Prostate gland (tissue), 2 donors: ENCODE measurements around the gene THSD4. TPM values are rescaled to one million over a fixed set of nuclear protein-coding genes. Genes with fewer than 3 reads are reported as not detected.

Experiments
- DNase-seq: peaks from one replicate; pipeline ENCODE4 v3.0.0-alpha.2; 2019; ENCODE audit warnings: low spot score
- H3K27ac ChIP-seq, 2 donors: fragments of 200-600 bp; sonication (generic); 2 replicates each; pipeline ENCODE4 v1.5.1; 2017 to 2019
- H3K27me3 ChIP-seq: fragments of 200-600 bp; sonication (generic); replicated peaks from 2 replicates; pipeline ENCODE4 v1.5.1; 2019; ENCODE audit not compliant: insufficient read depth
- H3K36me3 ChIP-seq, 2 donors: fragments of 200-600 bp; sonication (generic); 1 replicate in 1 of 2; 2 replicates in 1 of 2; pipeline versions ENCODE4 v1.5.1 to v1.8.1; 2017 to 2019
- H3K4me1 ChIP-seq: fragments of 200-600 bp; sonication (generic); replicated peaks from 2 replicates; pipeline ENCODE4 v1.5.1; 2019
- H3K4me3 ChIP-seq, 2 donors: fragments of 200-600 bp; sonication (generic); 2 replicates each; pipeline ENCODE4 v1.5.1; 2017 to 2019
- H3K9me3 ChIP-seq: fragments of 200-600 bp; sonication (generic); 2 replicates; pipeline ENCODE4 v1.5.1; 2017
- POLR2A ChIP-seq: fragments of 450-650 bp; IDR thresholded peaks from one replicate; pipeline ENCODE4 v1.6.1; 2016; ENCODE audit warnings: antibody characterized with exemption, mild to moderate bottlenecking
- POLR2AphosphoS5 ChIP-seq: sonication (generic); formaldehyde crosslinking; IDR thresholded peaks from one replicate; pipeline ENCODE4 v1.6.1; 2017; ENCODE audit warnings: antibody characterized with exemption
- WGBS: methylation state at CpG from one replicate; pipeline ENCODE4 v1.1.5; 2018; 5-methylcytosine and 5-hydroxymethylcytosine counted together
- intact Hi-C: fragments of 100-400 bp; cut with DNase I; formaldehyde crosslinking; loops from one replicate; pipeline ENCODE4 v1.14.2; 2022
- total RNA-seq, 2 donors: library from RNA; depleted of rRNA; stranded (reverse); fragments of >200 nt; gene quantifications; one replicate each; pipeline ENCODE4 v1.1.0, GENCODE V29; 2016
- TF ChIP-seq, protein P1 (sequence below), 4 experiments: fragments of 200-600 bp in 2 of 4; fragments of 450-650 bp in 2 of 4; sonication (generic) in 2 of 4; IDR thresholded peaks; 1 replicate in 3 of 4; 2 replicates in 1 of 4; pipeline ENCODE4 v1.5.1; 2016 to 2019; ENCODE audit warnings: antibody characterized with exemption in 4 of 4, mild to moderate bottlenecking in 2 of 4, moderate library complexity in 2 of 4

The THSD4 gene
- total RNA-seq, 2 donors from 2014 or later = 84.1 to 223 TPM

DNA sequence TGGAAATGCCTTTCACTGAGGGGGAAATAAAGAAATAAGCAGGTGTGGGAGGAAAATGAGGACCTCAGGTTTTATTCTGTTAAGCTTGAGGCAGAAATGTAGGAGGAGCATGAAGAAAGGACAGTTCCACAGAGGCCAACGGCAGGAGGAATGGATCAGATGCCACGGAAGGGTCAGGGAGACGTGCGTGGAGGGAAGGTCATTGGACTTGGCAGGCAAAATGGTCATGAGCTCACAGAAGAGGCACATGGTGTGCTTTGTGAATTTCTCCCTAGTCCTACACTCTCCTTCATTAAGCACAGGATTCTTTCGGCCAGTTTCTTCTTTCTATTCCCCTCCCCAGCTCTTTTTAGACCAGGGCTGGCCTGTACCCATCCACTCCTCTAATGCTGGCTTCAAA is 32.5 kb upstream of the THSD4 start:
- Histone ChIP-seq H3K27me3 (no peaks in the 10 kb centered on the region), H3K4me1 (peaks cover 5% of the 10 kb centered on the region), H3K36me3 (no peaks in the 10 kb centered on the region), H3K9me3 (no peaks in the 10 kb centered on the region), H3K4me3 (no peak overlapping the region), H3K27ac (peak overlapping the region; percentile 55 to 69)
- WGBS = 55% methylated on average over 5 of the region's 5 CpGs
- no peak for DNase-seq
- intact Hi-C loops = no loop called here
- TF ChIP-seq POLR2A (no peak), POLR2AphosphoS5 (peak; percentile 37)
- TF ChIP-seq, protein P1, sequence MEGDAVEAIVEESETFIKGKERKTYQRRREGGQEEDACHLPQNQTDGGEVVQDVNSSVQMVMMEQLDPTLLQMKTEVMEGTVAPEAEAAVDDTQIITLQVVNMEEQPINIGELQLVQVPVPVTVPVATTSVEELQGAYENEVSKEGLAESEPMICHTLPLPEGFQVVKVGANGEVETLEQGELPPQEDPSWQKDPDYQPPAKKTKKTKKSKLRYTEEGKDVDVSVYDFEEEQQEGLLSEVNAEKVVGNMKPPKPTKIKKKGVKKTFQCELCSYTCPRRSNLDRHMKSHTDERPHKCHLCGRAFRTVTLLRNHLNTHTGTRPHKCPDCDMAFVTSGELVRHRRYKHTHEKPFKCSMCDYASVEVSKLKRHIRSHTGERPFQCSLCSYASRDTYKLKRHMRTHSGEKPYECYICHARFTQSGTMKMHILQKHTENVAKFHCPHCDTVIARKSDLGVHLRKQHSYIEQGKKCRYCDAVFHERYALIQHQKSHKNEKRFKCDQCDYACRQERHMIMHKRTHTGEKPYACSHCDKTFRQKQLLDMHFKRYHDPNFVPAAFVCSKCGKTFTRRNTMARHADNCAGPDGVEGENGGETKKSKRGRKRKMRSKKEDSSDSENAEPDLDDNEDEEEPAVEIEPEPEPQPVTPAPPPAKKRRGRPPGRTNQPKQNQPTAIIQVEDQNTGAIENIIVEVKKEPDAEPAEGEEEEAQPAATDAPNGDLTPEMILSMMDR (IDR thresholded peaks at IDR 0.05) = no peak

DNA sequence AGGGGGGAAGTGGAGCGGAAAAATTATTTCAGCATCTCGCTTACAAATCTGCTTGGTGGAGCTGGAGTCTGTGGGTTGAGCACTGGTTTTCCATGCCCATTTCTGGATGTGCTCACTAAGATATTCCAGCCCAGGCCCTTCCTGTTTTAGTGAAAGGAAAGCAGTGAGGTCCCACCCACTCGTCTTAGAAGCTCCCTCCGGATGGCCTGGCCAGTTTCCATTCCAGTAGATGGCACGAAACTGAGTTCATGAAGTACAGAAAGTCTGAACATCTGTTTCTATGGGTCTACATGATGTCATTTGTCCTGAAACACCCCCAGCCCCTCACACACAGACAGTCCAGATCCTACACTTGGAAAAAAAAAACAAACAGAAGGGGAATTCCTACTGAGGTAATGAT is 31.9 kb upstream of the THSD4 start:
- H3K27me3 ChIP-seq = no peaks in the 10 kb centered on the region
- H3K27ac ChIP-seq = peak overlapping the region; percentile 55 to 69
- peaks cover 5% of the 10 kb centered on the region for H3K4me1 ChIP-seq
- DNase-seq = no peak
- H3K4me3 ChIP-seq = no peak overlapping the region
- TF ChIP-seq POLR2AphosphoS5 = no peak
- TF ChIP-seq, protein P1 (IDR thresholded peaks at IDR 0.05) = no peak
- no peak for TF ChIP-seq POLR2A
- 53% methylated on average over 5 of the region's 5 CpGs for WGBS
- H3K9me3 ChIP-seq = no peaks in the 10 kb centered on the region
- H3K36me3 ChIP-seq = no peaks in the 10 kb centered on the region
- intact Hi-C loops = no loop called here

DNA sequence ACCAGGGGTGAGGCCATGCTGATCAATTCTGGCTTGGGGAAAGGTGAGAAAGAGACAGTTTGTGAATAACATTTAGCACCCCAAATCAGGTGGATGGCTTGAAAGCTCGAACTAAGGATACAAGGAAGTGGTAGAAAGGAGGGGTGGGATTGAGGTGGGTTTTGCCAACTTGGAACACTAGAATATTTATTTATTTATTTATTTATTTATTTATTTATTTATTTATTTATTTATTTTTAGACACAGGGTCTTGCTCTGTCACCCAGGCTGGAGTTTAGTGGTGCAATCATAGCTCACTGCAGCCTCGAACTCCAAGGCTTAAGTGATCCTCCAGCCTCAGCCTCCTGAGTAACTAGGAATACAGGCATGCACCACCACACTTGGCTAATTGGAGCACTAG is 31.0 kb upstream of the THSD4 start:
- no peaks in the 10 kb centered on the region for H3K27me3 ChIP-seq
- intact Hi-C loops = no loop called here
- peaks cover 5% of the 10 kb centered on the region for H3K4me1 ChIP-seq
- no peak for DNase-seq
- H3K4me3 ChIP-seq = no peak overlapping the region
- WGBS = 96% methylated on average over 2 of the region's 2 CpGs
- peak overlapping the region in 1 of 2 donors; percentile 69 for H3K27ac ChIP-seq
- H3K9me3 ChIP-seq = no peaks in the 10 kb centered on the region
- no peaks in the 10 kb centered on the region for H3K36me3 ChIP-seq
- TF ChIP-seq, protein P1 (IDR thresholded peaks at IDR 0.05) = no peak
- TF ChIP-seq POLR2AphosphoS5 (no peak), POLR2A (no peak)

DNA sequence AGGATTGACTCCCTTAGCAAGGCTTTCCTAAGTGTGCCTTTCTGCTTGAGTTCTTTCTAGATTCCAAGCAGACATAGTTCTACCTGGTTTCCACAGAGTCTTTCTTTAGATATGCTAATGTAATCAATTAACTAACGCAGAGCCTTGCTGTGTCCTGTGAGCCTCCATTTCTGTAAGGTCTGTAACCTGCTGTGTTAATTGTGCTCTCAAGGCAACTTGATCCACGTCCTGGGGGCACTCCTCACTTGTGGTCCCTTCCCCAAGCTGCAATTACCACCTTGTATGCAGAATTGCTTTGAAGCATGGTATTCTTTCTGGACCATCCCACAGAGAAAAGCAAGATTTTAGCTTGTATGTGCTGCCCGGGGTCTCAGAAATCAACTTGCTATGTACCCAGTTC is 29.5 kb upstream of the THSD4 start:
- TF ChIP-seq, protein P1 (IDR thresholded peaks at IDR 0.05) = no peak
- TF ChIP-seq POLR2A (no peak), POLR2AphosphoS5 (no peak)
- H3K27ac ChIP-seq = no peak overlapping the region
- intact Hi-C loops = no loop called here
- H3K27me3 ChIP-seq = no peaks in the 10 kb centered on the region
- no peak overlapping the region for H3K4me3 ChIP-seq
- no peaks in the 10 kb centered on the region for H3K36me3 ChIP-seq
- DNase-seq = no peak
- WGBS = 88% methylated on average over 3 of the region's 3 CpGs
- no peaks in the 10 kb centered on the region for H3K4me1 ChIP-seq
- no peaks in the 10 kb centered on the region for H3K9me3 ChIP-seq

DNA sequence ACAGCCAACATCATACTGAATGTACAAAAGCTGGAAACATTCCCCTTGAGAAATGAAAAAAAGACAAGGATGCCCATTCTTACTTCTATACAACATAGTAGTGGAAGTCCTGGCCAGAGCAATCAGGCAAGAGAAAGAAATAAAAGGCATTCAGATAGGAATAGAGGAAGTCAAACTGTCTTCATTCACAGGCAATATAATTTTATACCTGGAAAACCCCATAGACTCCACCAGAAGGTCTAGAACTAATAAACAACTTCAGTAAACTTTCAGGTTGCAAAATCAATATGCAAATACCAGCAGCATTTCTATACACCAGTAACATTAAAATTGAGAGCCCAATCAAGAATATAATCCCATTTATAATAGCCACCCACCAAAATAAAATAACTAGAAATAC is 27.1 kb upstream of the THSD4 start:
- intact Hi-C loops = no loop called here
- Histone ChIP-seq H3K36me3 (no peaks in the 10 kb centered on the region), H3K9me3 (no peaks in the 10 kb centered on the region), H3K27ac (no peak overlapping the region), H3K4me1 (no peaks in the 10 kb centered on the region), H3K27me3 (no peaks in the 10 kb centered on the region), H3K4me3 (no peak overlapping the region)
- TF ChIP-seq, protein P1 (IDR thresholded peaks at IDR 0.05) = no peak
- TF ChIP-seq POLR2A = no peak
- no peak for TF ChIP-seq POLR2AphosphoS5
- DNase-seq = no peak
